ENCODE data around the gene SLC1A6. TPM values are rescaled to one million over a fixed set of nuclear protein-coding genes. Genes with fewer than 3 reads are reported as not detected.
"Not testable (repeated sequence)": the region's sequence is repeated elsewhere in the genome, so short reads cannot be mapped to it uniquely, and the experiment has no call there.

The SLC1A6 gene
- total RNA-seq, 2 donors from 2014 or later: not detected

GRCh38 chr19:15021286-15022007 is 41.8 kb upstream of the SLC1A6 start:
- Histone ChIP-seq H3K27me3 (no peaks in the 10 kb centered on the region), H3K4me1 (peaks cover 8% of the 10 kb centered on the region), H3K36me3 (replicated peaks in 1 of 2; ENCODE audit: insufficient read depth in 1 of 2, low read depth in 2 of 2) (no peaks in the 10 kb centered on the region), H3K9me3 (no peaks in the 10 kb centered on the region), H3K4me3 (no peak overlapping the region), H3K27ac (no peak overlapping the region)
- ATAC-seq (no peak), DNase-seq (peak in 3 of 4 donors; percentile 20 to 33 (median 30))
- 66 to 67% methylated on average over 33 to 45 of the region's 45 CpGs for WGBS, 2 donors
- TF ChIP-seq POLR2A (IDR thresholded peaks at IDR 0.05): no peak
- no peak for TF ChIP-seq CTCF (IDR thresholded peaks at IDR 0.05)
- intact Hi-C loops (cut with DNase I): no loop called here

- H3K4me1 ChIP-seq; H3K4me3 ChIP-seq; H3K9me3 ChIP-seq; intact Hi-C loops (cut with DNase I); H3K27me3 ChIP-seq; ATAC-seq; DNase-seq; H3K27ac ChIP-seq; H3K36me3 ChIP-seq (replicated peaks in 1 of 2; ENCODE audit: insufficient read depth in 1 of 2, low read depth in 2 of 2): not testable (repeated sequence)
- WGBS, 2 donors: 49 to 65% methylated on average over 3 of the region's 3 CpGs
Observed at GRCh38 chr19:15018836-15019235, 39.2 kb upstream of the SLC1A6 start.

GRCh38 chr19:15015946-15016542 is 36.4 kb upstream of the SLC1A6 start:
- TF ChIP-seq CTCF (IDR thresholded peaks at IDR 0.05) (no peak), POLR2A (IDR thresholded peaks at IDR 0.05) (no peak)

GRCh38 chr19:15014579-15014978 is 34.9 kb upstream of the SLC1A6 start:
- Histone ChIP-seq H3K27ac (no peak overlapping the region), H3K9me3 (no peaks in the 10 kb centered on the region), H3K36me3 (replicated peaks in 1 of 2; ENCODE audit: insufficient read depth in 1 of 2, low read depth in 2 of 2) (no peaks in the 10 kb centered on the region), H3K27me3 (no peaks in the 10 kb centered on the region), H3K4me1 (no peaks in the 10 kb centered on the region), H3K4me3 (no peak overlapping the region)
- ATAC-seq (no peak), DNase-seq (no peak)
- 6 to 13% methylated on average over 10 to 11 of the region's 11 CpGs for WGBS, 2 donors
- TF ChIP-seq CTCF (IDR thresholded peaks at IDR 0.05) (no peak), POLR2A (IDR thresholded peaks at IDR 0.05) (no peak)
- intact Hi-C loops (cut with DNase I): no loop called here

More at GRCh38 chr19:15015946-15016542, 36.4 kb upstream of the SLC1A6 start:
- peak; percentile 33 to 66 (median 45) for DNase-seq
- Histone ChIP-seq H3K36me3 (replicated peaks in 1 of 2; ENCODE audit: insufficient read depth in 1 of 2, low read depth in 2 of 2) (no peaks in the 10 kb centered on the region), H3K4me3 (no peak overlapping the region), H3K9me3 (no peaks in the 10 kb centered on the region), H3K27ac (no peak overlapping the region), H3K27me3 (no peaks in the 10 kb centered on the region), H3K4me1 (no peaks in the 10 kb centered on the region)
- intact Hi-C loops (cut with DNase I): no loop called here
- 23 to 25% methylated on average over 18 of the region's 18 CpGs for WGBS, 2 donors
- no peak for ATAC-seq

- DNase-seq: no peak
- H3K36me3 ChIP-seq (replicated peaks in 1 of 2; ENCODE audit: insufficient read depth in 1 of 2, low read depth in 2 of 2): no peaks in the 10 kb centered on the region
- WGBS, 2 donors: 20 to 27% methylated on average over 49 to 58 of the region's 73 CpGs
- intact Hi-C loops (cut with DNase I): no loop called here
- H3K4me3 ChIP-seq: no peak overlapping the region
- TF ChIP-seq POLR2A (IDR thresholded peaks at IDR 0.05) (no peak), CTCF (IDR thresholded peaks at IDR 0.05) (no peak)
- no peak for ATAC-seq
- H3K4me1 ChIP-seq: peaks cover 5% of the 10 kb centered on the region
- H3K27ac ChIP-seq: no peak overlapping the region
- no peaks in the 10 kb centered on the region for H3K27me3 ChIP-seq
- H3K9me3 ChIP-seq: no peaks in the 10 kb centered on the region
Observed at GRCh38 chr19:15010501-15011300, 31.0 kb upstream of the SLC1A6 start.
